ENCODE data around the gene MRPL48.
A peak's percentile ranks its signal among the peaks of the same experiment; 100 is the strongest.

Gene MRPL48

DNA sequence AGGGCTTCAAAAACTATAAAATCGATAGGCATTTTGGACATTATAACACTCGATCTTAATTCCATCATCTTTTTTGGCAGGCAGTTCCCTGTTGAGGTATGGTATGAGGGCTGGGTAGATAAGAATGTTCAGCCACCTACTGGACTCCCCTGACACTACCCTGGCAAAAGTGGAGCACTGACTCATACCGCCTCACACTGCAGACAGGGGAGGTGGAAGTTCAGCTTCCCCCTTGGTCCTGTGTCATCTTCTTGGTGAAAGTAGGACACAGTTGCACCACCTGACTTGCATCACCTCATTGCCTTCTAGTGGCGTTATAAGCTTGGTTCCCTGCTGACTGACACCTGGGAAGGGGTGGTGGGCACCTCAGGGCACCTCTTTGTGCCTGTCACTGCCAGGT lies 119.5 kb downstream of the MRPL48 start:
- peak in 1 of 2 donors; percentile 6 for DNase-seq

DNA sequence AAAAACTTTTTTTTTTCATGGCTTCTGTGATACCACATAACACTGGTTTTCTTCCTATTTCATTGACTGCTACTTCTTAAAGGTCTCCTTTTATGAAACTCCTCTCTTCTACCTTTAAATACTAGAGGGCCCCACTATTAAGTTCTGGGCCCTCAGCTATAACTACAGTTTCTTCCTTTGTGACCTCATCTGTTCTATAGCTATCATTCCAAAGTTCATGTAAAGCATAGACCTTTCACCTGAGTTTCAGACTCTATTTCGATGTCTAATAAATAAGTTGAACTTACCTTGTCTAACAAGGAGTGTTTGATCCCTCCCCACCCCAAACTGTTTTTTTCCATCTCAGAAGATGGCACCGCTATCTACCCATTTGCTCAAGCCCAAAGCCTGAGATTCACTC lies 124.4 kb downstream of the MRPL48 start:
- no peak for DNase-seq

DNA sequence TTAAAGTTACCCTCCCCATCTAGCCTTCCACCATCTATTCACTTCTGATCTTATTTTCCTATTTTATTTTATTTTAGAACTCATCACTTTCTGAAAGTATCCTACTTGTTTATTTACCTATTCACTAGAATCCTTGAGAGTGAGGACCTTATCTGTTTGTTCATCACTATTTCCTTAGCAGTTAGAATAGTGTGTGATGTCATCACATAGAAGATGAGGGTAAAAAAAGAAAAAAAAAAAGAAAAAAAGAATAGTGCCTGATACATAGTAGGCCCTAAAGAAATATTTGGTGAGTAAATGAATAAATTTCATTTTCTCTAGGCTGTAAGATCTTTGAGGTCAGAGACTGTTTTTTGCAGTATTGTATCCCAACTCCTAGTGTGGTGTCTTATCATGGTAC lies 125.8 kb downstream of the MRPL48 start:
- DNase-seq, result no peak

DNA sequence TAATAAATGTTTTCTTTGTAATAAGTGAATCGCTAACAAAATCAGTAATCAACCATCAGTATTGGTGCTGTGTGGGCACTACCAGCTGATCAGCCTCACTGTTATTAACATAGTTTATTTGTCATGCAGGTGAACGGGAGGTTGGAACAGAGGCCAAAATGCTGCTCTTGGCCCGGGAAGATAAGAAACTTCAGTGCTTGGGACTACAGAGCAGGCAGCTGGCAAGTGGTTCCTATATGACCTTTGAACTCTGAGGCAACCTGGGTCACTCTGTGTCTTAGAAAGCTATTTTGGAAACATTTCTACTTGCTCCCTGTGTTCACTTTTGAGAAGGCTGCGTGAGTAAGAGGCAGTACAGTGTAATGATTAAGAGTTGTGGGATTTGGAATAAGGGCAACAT lies 126.6 kb downstream of the MRPL48 start:
- no peak for DNase-seq
